ENCODE measurements around the gene HOXA3.

Gene HOXA3

GRCh38 chr7:27179503-27180430, 27.4 kb upstream of the HOXA3 start:
- in situ Hi-C loops (cut with MboI; ENCODE audit: low sequenced_read_pairs) = loop anchor here (25.0 kb wide), 1 partner anchor 1292 kb away; no protein-coding TSS in a partner anchor

GRCh38 chr7:27179030-27179429, 26.6 kb upstream of the HOXA3 start:
- in situ Hi-C loops (cut with MboI; ENCODE audit: low sequenced_read_pairs) = loop anchor here (25.0 kb wide), 1 partner anchor 1292 kb away; no protein-coding TSS in a partner anchor

DNA sequence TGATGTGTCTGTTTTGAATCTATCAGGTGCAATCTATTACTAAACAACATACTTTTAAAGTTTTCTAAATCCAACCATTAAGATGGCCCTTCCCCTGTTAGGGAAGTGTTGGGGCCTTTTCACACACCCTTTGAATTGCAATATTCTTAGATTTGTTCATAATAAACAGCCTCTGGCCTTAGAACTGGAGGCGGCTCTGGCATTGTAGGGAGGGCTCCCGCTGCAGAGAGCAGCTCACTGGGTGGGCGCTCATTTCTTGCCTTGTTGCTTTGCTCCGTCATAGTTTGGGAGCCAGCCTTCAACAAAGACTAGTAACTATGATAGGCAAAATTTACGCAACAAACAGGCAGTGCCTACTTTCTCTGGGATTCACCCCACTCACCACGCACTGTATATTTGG, 26.0 kb upstream of the HOXA3 start:
- in situ Hi-C loops (cut with MboI; ENCODE audit: low sequenced_read_pairs) = loop anchor here (25.0 kb wide), 1 partner anchor 1291 kb away; no protein-coding TSS in a partner anchor

DNA sequence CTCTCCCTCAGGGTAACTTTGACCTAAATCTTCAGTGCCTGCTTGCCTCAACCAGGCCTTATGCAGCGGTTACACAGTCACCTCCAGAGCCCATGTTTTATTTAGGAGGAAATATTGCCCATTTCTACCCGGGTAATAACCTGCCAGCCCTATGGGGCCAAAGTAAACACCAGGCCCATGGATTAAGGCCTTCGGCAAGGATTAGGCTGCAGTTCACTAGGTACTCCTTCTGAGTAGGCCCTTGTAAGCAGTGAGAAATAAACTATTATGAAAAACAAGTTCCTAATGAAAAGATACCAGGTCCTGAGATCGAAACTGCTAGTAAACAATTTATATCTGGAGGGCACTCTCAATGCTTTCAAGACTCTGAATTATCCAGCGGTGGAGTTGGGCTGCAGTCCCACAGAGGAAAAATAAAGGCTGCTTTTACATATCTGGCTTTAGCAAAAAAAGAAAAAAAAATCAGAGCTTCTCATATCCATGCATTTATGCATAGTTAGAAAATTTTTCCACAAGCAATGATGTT, 25.5 kb upstream of the HOXA3 start:
- in situ Hi-C loops (cut with MboI; ENCODE audit: low sequenced_read_pairs) = loop anchor here (25.0 kb wide), 1 partner anchor 1291 kb away; no protein-coding TSS in a partner anchor

DNA sequence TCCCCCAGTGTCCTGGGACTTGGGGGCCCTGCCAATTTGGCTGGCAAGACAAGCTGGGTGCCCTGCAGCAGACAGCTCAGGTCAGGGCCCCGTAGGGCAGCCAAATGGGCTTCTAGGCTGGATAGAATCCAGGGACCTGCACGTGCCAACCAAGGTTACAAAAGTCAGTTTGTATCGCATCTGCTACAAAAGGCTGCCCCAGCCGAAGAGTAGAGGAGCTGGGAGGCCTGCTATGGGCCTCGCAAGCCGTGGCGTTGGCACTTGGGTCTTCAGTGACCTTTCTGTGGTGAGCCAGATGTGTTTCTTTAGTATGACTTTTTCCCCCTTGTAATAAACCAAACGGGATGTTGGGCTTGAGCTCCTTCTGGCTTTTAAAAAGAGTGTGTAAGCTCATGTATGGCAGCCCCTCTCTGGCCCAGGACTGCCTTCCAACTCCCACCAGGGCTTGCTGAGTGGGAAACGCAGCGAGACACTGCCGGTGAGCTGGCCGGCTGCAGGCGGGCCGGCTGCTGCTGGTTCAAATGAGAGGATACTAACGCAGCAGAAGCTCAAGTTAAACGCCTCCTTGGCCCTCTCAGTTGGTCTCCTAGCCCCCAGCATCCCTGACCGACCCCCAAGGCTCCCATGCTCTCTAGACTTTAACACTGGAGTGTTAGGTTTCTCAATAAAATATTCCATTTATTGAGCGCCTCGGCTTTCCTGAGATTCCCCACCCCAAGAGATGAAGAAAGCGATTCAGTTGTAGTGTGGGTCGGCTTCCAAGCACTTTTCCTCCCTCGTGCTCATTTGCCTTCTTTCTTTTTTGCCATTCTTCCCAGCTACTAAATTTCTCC, 24.8 kb upstream of the HOXA3 start:
- in situ Hi-C loops (cut with MboI; ENCODE audit: low sequenced_read_pairs) = loop anchor here (25.0 kb wide), 1 partner anchor 1290 kb away; no protein-coding TSS in a partner anchor

GRCh38 chr7:27176524-27176845, 24.1 kb upstream of the HOXA3 start:
- in situ Hi-C loops (cut with MboI; ENCODE audit: low sequenced_read_pairs) = loop anchor here (25.0 kb wide), 1 partner anchor 1289 kb away; no protein-coding TSS in a partner anchor

GRCh38 chr7:27175626-27176523, 23.5 kb upstream of the HOXA3 start:
- in situ Hi-C loops (cut with MboI; ENCODE audit: low sequenced_read_pairs) = loop anchor here (25.0 kb wide), 1 partner anchor 1289 kb away; no protein-coding TSS in a partner anchor

GRCh38 chr7:27174874-27175625, 22.7 kb upstream of the HOXA3 start:
- in situ Hi-C loops (cut with MboI; ENCODE audit: low sequenced_read_pairs) = loop anchor here (25.0 kb wide), 1 partner anchor 1288 kb away; no protein-coding TSS in a partner anchor

- in situ Hi-C loops (cut with MboI; ENCODE audit: low sequenced_read_pairs) = no loop called here
Observed at GRCh38 chr7:27173956-27174873, 21.8 kb upstream of the HOXA3 start, which contains the start of gene HOXA10. TSS of gene HOXA10 (minus strand) at chr7:27174320. CDS start at chr7:27174306, 14 bp downstream.

- in situ Hi-C loops (cut with MboI; ENCODE audit: low sequenced_read_pairs) = no loop called here
Observed at GRCh38 chr7:27173511-27173955, 21.1 kb upstream of the HOXA3 start.

GRCh38 chr7:27172823-27173510, 20.6 kb upstream of the HOXA3 start:
- in situ Hi-C loops (cut with MboI; ENCODE audit: low sequenced_read_pairs) = no loop called here

DNA sequence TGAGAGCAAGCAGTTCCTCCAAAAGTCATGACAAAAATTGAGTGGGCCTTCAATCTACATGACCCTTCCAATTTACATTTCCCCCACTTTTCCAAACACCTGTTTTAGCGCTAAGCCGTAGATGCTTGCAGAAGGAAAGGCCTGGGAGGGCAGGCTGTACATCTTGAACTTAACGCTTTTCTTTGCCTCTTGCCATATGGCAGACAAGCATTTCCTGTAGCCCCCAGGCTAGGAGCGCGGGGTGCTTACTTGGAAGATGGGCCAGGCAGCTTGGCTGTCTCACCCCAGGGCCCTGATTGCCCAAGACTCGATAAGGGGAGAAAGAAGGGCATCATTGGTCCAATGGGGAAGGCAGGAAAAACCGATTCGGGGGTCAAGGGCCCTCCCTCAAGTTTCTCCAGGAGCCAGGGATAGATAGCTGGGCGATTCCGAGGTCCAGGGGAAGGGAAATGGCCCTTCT, 20.0 kb upstream of the HOXA3 start:
- in situ Hi-C loops (cut with MboI; ENCODE audit: low sequenced_read_pairs) = no loop called here

DNA sequence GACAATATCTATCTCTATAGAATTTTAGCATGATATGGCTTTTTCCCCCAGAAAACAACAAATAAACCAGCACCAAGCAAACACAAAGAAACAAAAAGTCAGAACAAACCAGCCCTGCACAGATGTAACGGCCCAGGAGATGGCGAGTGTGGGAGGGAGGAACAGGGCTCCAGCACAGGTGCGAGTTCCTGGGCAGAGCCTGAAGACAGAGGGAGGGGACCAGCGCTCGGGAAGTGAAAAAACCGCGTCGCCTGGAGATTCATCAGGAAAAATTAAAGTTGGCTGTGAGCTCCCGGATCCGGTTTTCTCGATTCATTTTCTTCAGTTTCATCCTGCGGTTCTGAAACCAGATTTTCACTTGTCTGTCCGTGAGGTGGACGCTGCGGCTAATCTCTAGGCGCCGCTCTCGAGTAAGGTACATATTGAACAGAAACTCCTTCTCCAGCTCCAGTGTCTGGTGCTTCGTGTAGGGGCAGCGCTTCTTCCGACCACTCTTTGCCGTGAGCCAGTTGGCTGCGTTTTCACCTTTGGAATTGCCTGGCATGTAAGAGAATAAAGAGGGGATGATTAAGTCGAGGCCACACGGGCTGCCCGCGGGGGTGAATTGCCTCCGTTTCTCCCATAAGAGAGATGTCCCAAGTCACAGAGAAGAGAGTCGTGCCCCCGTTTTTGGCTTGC, 19.4 kb upstream of the HOXA3 start:
- in situ Hi-C loops (cut with MboI; ENCODE audit: low sequenced_read_pairs) = no loop called here

GRCh38 chr7:27171325-27171636, 18.9 kb upstream of the HOXA3 start:
- in situ Hi-C loops (cut with MboI; ENCODE audit: low sequenced_read_pairs) = no loop called here

GRCh38 chr7:27170426-27171324, 18.3 kb upstream of the HOXA3 start:
- in situ Hi-C loops (cut with MboI; ENCODE audit: low sequenced_read_pairs) = no loop called here
